CD4-positive, alpha-beta T cell treated with Interleukin-15 for 4 hours (primary cell): ENCODE results near the gene KCNK3.
"Not testable (repeated sequence)": the region's sequence is repeated elsewhere in the genome, so short reads cannot be mapped to it uniquely, and the experiment has no call there.

Experiments
- DNase-seq: peaks from one replicate; pipeline ENCODE4 v3.0.0-alpha.2; 2020; ENCODE audit warnings: low spot score

The KCNK3 gene

GRCh38 chr2:26756337-26756736 lies 63.8 kb downstream of the KCNK3 start:
- no peak for DNase-seq

DNA sequence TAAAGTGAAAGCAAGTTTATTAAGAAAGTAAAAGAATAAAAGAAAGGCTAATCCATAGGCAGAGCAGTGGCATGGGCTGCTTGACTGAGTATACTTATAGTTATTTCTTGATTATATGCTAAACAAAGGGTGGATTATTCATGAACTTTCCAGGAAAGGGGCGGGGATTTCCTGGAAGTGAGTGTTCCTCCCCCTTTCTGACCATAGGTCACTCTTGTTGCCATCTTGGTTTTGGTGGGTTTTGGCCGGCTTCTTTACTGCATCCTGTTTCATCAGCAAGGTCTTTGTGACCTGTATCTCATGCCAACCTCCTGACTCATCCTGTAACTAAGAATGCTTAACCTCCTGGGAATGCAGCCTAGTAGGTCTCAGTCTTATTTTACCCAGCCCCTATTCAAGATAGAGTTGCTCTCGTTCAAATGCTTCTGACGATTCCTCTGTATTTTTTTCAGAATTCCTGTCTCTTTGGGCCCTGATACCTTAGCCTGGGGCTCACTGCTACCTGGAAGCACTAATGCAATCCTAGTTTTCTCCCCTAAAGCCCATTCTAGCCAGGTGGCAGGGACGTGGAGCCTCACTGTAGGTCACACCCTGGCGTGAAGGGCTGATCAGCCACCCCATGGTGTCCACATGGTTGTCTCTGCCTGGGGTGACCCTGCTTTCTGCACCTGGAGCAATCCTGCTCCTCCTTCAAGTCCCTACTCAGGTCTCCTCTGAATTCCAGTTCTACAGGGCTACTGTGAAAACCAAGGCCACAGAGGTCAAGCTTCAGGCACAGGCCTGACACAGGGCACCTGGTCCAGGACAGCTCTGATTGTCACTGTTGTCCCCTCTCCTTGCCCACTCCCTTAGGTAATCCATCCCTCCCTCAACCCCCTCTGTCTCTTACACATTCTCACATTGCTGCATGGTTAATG lies 65.6 kb downstream of the KCNK3 start:
- DNase-seq = no peak

DNA sequence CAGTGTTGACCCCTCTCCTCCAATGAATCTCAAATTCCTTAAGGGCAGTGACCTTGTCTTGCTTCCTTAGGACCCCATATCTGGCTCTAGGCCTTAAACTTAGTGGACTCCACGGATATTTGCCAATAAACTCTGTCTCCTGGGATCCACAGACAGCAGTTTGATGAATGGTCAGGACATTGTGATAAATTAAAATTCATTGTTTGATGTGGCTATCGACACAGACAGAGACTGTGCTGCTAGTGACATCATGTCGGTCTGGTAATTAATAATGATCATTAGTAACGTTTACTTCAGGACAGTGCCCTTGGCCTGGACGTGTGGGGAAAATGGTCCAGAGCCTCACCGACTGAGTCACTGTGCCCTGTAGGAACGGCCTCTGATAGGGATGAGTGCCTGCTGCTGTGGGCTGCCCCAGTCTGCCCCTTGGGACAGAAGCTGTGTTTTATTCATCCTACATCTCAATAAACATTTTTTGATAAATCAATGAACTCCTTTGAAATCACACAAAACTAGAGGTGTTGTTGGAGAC lies 66.3 kb downstream of the KCNK3 start:
- DNase-seq = no peak

DNA sequence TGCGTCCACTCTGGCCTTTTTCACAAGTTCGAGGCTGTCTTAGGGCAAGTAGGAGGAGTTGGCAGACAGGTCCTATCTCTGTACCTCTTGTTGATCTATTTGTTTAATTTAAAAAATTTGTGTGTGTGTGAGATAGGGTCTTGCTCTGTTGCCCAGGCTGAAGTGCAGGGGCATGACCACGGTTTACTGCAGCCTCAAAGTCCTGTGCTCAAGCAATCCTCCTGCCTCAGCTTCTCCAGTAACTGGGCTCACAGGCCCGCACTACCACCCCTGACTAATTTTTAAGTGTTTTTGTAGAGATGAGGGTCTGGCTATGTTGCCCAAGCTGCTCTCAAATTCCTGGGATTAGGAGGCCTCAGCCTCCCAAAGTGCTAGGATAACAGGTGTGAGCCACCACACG lies 67.3 kb downstream of the KCNK3 start:
- DNase-seq = no peak

- not testable (repeated sequence) for DNase-seq
Observed at GRCh38 chr2:26760991-26761390, 68.5 kb downstream of the KCNK3 start.

DNA sequence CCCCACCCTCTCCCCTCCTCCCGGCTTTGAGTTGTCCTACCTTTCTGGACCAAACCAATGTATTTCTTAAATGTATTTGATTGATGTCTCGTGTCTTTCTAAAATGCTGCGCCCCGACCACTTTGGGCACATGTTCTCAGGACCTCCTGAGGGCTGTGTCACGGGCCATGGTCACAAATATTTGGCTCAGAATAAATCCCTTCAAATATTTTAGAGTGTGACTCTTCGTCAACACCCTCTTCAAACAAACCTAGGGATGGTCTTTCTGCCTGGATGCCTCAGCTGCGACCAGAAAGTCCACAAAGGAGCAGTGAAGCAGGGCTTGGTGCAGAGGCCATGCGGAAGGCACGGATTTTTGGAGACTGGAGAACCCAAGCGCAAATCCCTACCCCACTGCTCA lies 70.5 kb downstream of the KCNK3 start:
- no peak for DNase-seq

- peak; percentile 80 for DNase-seq
Observed at GRCh38 chr2:26764078-26764887, 71.8 kb downstream of the KCNK3 start, which contains the start of gene SLC35F6. Gene SLC35F6 (plus strand): TSS chr2:26764284. CDS start chr2:26764350, 66 bp downstream.

GRCh38 chr2:26764906-26765305 lies 72.4 kb downstream of the KCNK3 start:
- DNase-seq = no peak

DNA sequence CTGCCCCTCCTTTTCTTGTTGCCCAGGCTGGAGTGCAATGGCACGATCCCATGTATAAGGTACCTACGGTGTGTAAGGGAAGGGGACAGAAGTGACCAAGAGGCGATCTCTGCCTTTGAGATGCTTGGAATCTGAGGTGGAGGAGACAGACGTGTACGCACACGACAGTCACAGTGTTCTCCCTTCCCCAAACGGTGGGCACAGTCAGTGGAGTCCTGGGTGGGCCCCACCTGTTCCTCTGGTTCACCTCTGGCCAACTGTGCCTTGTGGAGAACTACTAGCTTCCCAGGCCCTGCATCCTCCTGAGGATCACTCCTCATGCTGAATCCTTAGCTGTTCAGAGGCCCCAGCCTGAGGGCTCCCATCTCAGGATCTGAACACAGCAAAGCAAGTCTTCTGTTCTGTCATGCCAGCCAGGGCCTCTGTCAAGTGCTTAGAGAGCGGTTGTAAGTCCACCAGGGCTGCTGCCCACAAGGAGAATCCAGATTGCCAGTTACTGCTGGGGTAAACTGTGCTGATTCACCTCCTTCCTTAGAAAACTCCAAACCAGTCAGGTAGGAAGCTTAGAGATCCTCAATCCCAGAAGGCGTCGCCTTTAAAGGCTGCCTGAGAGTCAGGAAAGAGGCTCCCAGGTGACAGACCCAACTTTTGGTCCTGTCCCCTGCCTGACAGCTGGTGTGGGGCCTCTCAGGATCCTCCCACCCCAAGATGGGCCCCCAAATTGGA lies 73.1 kb downstream of the KCNK3 start:
- DNase-seq = no peak

- DNase-seq = no peak
Observed at GRCh38 chr2:26767129-26767528, 74.6 kb downstream of the KCNK3 start.

GRCh38 chr2:26767894-26768487 lies 75.5 kb downstream of the KCNK3 start:
- DNase-seq = no peak

- no peak for DNase-seq
Observed at GRCh38 chr2:26768759-26769088, 76.2 kb downstream of the KCNK3 start.

GRCh38 chr2:26769089-26769761 lies 76.7 kb downstream of the KCNK3 start:
- no peak for DNase-seq

GRCh38 chr2:26770986-26771586 lies 78.6 kb downstream of the KCNK3 start:
- DNase-seq = no peak

DNA sequence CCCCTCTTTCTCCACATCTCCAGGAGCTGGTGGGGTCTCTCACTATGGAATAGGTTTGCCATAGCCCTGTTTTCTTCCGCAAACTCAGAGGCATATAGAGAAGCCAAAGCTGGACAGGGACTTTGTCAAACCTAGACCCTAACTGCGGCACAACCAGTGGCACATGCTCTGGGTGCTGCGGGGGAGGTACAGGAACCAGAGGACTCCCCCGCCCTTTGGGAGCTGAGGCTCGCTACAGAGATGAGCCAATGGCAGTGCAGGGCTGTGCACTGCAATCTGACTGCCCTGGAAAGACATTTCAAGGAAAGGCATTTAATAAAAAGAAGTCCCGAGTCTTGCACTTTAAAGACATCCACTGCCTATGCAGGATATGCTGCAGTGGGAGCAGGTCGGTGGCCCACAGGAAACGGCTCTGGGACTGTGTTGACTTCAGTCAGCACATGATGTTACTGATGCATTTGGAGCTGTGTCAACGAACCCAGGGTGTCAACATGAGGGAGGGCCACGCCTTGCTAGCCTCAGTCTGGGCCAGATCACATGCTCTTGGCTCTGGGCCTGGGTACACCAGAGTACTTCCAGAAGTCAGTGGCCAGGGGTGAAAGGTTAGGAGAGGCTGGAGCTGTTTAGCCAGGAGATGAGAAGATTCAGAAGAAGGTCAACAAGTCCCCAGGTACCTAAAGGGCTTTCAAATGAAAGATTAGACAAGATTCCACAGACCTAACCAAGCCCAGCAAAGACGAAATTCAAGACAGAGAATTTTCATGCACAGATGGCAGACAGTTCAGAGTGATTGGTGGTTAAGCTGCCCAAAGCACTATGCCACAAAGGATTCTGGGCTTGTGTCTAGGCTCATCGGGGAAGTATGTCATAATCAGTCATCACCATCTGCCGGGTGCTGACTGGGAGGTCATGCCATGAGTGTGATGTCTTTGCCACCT lies 79.8 kb downstream of the KCNK3 start:
- no peak for DNase-seq

DNA sequence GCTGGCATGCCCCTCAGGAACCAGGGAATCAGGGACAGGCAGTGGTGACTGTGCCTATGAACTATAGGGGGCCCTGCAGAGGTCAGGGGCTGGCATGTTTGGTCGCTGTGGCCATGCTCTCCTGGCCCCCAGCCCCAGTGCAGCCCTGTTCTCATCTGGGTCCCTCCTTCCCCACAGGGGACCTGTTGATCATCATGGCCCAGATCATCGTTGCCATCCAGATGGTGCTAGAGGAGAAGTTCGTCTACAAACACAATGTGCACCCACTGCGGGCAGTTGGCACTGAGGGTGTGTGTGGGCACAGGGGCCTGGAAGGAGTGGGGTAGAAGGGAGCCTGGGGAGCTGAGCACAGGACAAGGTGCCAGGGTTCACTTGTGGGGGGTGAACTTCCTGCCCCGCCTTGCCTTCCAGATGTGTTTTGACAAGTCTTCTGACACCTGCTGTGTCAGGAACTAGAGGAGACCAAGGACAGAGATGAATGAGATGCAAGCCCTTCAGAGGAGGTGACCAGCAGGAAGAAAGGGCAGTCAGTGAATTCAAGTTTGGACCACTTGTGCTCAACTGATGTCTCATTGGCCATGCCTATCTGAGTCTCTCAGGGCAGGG lies 83.8 kb downstream of the KCNK3 start:
- no peak for DNase-seq

DNA sequence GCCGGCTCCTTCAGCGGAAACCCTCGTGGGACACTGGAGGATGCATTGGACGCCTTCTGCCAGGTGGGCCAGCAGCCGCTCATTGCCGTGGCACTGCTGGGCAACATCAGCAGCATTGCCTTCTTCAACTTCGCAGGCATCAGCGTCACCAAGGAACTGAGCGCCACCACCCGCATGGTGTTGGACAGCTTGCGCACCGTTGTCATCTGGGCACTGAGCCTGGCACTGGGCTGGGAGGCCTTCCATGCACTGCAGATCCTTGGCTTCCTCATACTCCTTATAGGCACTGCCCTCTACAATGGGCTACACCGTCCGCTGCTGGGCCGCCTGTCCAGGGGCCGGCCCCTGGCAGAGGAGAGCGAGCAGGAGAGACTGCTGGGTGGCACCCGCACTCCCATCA lies 85.6 kb downstream of the KCNK3 start:
- no peak for DNase-seq

GRCh38 chr2:26778507-26778906 lies 86.0 kb downstream of the KCNK3 start:
- no peak for DNase-seq

DNA sequence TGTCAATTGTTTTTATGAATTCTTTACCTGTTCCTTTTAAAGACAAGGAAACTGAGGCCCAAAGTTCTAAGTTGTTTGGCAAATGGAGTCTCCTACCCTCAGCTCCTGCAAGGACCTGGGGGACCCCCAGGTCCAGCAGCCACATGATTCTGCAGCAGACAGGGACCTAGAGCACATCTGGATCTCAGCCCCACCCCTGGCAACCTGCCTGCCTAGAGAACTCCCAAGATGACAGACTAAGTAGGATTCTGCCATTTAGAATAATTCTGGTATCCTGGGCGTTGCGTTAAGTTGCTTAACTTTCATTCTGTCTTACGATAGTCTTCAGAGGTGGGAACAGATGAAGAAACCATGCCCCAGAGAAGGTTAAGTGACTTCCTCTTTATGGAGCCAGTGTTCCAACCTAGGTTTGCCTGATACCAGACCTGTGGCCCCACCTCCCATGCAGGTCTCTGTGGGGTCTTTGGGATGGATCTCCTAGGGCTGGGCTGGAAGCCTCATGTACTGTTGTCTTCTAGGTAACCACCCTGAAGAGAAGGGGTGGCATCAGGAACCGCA lies 87.8 kb downstream of the KCNK3 start:
- DNase-seq = no peak
